GM19023 (cell line): ENCODE results near the gene IFNGR1.
A peak's percentile ranks its signal among the peaks of the same experiment; 100 is the strongest.
"Not testable (repeated sequence)": the region's sequence is repeated elsewhere in the genome, so short reads cannot be mapped to it uniquely, and the experiment has no call there.

ENCODE experiments used
- ATAC-seq: cut with Tn5 transposase; IDR thresholded peaks from one replicate; pipeline ENCODE4 v1.9.1; 2021; ENCODE audit warnings: mild to moderate bottlenecking, moderate library complexity; ENCODE audit not compliant: unreplicated experiment

The IFNGR1 gene

GRCh38 chr6:137218917-137219663, at the start of gene IFNGR1:
Gene IFNGR1 (minus strand): TSS chr6:137219385. CDS start chr6:137219327, 58 bp downstream.
- peak; percentile 90 for ATAC-seq

GRCh38 chr6:137268911-137269310, 49.7 kb upstream of the IFNGR1 start:
- no peak for ATAC-seq

- no peak for ATAC-seq
Observed at GRCh38 chr6:137266309-137266586, 47.1 kb upstream of the IFNGR1 start.

GRCh38 chr6:137265561-137266308, 46.5 kb upstream of the IFNGR1 start:
- no peak for ATAC-seq

- no peak for ATAC-seq
Observed at GRCh38 chr6:137264311-137265075, 45.3 kb upstream of the IFNGR1 start.

GRCh38 chr6:137261761-137262160, 42.6 kb upstream of the IFNGR1 start:
- ATAC-seq = no peak

- no peak for ATAC-seq
Observed at GRCh38 chr6:137261361-137261760, 42.2 kb upstream of the IFNGR1 start.

- no peak for ATAC-seq
Observed at GRCh38 chr6:137260217-137260616, 41.0 kb upstream of the IFNGR1 start.

GRCh38 chr6:137259349-137259748, 40.2 kb upstream of the IFNGR1 start:
- no peak for ATAC-seq

GRCh38 chr6:137258170-137258569, 39.0 kb upstream of the IFNGR1 start:
- ATAC-seq = no peak

- ATAC-seq = no peak
Observed at GRCh38 chr6:137256350-137257103, 37.3 kb upstream of the IFNGR1 start.

- no peak for ATAC-seq
Observed at GRCh38 chr6:137254966-137255365, 35.8 kb upstream of the IFNGR1 start.

- not testable (repeated sequence) for ATAC-seq
Observed at GRCh38 chr6:137254430-137254829, 35.2 kb upstream of the IFNGR1 start.

GRCh38 chr6:137248702-137249101, 29.5 kb upstream of the IFNGR1 start:
- no peak for ATAC-seq

GRCh38 chr6:137247724-137248123, 28.5 kb upstream of the IFNGR1 start:
- no peak for ATAC-seq

GRCh38 chr6:137246791-137247202, 27.6 kb upstream of the IFNGR1 start:
- ATAC-seq = no peak

- ATAC-seq = no peak
Observed at GRCh38 chr6:137246164-137246563, 27.0 kb upstream of the IFNGR1 start.

- ATAC-seq = no peak
Observed at GRCh38 chr6:137241481-137242038, 22.4 kb upstream of the IFNGR1 start.

- no peak for ATAC-seq
Observed at GRCh38 chr6:137240168-137240567, 21.0 kb upstream of the IFNGR1 start.

GRCh38 chr6:137237413-137238170, 18.4 kb upstream of the IFNGR1 start:
- ATAC-seq = no peak
